SKM-1 treated with dmso at 0.1 percent for 144 hours (cell line): ENCODE measurements around the gene RACK1.

Experiments
- DNase-seq: peaks from one replicate; lab custom pipeline; 2025; ENCODE audit not compliant: unreplicated experiment; lab: John Stamatoyannopoulos, UW

The RACK1 gene

DNA sequence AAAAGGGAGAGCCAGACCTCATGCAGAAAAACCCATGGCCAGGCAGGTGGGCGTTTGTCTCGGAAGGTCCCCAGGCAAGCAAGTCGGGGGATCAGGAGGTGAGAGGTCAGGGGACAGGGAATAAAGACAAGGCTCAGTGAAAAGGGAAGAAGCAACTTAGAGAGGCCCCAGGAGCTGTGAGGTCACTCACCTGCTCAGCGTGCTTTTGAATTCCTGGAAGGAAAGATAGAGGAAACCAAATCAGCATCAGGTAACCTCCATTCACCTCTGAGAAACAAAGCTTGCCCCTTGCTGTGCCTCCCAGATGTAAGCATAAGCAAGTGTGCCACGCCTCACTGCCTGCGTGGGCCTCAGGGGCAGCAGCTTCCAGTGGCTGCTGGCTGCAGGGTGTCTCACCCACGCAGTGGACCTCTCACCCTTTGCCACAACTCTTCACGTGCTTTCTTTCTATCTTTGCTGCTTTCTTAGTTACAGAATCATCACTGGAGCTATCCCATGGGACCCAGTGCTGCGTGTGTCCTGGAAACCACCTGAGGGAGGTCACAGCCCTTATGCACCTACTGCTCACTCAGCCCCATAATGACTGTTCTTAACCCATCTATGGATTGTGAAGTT is 44.7 kb downstream of the RACK1 start:
- no peak for DNase-seq

DNA sequence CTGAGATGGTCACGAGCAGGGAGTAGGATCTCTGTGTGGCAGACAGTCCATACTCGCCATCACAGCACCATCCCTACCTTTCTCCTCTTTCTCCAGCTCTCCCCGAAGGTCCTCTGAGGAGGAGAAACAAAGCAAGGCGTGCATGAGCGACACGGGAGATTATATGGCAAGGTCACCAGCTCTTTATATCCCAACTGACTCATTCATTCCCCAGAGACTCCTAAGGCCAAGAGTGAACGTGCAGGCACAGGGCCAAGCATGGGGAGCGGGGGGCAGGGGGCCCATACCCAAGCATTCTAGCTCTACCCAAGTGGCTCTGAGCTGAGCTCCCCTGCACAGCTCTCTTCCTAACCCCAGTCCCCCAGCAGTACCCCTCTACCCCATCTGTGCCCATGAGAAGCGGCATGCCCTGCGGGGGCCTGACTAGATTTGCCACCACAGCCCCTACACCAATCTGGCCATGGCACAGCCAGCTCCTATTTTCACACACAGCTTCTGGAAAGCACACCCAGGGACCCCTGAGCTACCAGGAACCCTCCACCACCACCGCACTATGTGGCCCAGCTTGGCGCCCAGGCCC is 45.5 kb downstream of the RACK1 start:
- no peak for DNase-seq

GRCh38 chr5:181197326-181197951 is 46.3 kb downstream of the RACK1 start:
- DNase-seq = no peak

DNA sequence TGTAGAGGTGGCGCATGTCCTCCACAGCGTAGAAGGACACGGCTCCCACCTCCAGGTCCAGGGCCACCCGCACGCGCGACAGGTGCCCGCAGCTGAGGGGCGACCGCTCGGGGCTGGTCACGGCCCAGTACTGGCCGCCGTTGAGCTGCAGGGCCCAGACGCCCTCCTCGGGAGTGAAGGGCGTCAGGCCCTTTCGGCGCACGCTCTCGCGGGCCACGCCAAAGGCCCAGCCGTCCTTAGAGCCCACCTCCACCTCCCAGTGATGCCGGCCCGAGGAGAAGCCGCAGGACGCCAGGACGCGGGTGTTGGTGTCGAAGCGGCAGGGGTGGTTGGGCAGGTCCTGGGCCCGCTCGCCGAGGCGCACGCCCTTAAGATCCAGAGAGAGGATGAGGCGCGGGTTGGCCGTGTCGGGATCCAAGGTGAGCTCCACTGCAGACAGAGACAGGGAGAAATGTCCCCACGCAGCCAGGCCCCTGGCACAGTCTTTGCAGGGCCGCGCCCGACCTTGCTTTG is 48.4 kb downstream of the RACK1 start:
- no peak for DNase-seq

GRCh38 chr5:181194489-181195248 is 49.0 kb downstream of the RACK1 start:
- DNase-seq = no peak

DNA sequence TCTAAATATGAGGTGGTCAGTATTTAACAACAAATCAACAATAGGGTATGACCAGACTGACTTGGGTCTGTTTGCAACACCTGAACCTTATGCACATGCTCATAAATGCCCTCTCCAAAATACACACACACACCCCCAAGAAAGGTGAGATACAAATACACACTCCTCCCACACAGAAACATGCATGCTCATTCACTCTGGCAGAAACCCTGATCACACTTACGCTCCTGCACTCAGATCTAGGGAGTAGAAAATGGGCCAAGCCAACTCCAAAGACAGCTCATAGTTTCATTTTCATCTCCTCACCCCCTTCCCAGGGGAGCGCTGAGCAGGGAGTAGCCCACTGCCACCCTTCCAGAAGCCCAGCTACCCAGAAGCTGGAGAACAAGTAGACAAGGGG is 50.0 kb downstream of the RACK1 start:
- no peak for DNase-seq

DNA sequence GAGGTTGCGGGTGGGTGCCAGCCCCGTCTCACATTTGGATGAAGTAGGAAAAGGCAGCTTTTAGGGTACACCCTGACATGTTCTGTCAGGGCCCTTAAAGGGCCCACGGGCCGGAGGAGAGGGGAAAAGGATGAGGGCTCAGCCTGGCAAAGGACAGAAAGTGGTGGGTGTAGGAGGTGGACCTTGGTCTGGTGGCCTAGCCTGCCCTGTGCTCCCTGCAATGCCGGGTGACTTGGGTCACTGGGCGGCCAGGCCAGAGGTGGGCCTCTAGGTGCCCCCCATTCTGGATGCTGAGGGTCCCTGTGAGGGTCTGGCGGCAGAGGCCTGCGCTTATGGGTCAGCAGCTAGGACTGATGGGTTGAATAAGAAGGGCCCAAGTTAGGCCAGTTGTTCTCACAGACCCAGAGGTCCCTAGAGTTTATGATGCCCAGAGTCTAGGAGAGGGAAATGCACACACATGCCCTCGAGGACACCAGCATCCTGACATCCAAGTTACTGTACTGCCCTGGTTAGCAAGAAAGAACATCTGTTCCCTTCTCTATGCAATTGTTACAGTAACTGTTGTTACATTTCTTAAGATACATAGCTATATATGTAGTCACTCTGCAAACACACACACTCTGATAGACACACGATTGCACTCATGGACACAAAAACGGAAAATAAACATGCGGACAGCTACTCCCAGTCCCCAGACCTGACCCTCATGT is 51.2 kb downstream of the RACK1 start:
- no peak for DNase-seq

DNA sequence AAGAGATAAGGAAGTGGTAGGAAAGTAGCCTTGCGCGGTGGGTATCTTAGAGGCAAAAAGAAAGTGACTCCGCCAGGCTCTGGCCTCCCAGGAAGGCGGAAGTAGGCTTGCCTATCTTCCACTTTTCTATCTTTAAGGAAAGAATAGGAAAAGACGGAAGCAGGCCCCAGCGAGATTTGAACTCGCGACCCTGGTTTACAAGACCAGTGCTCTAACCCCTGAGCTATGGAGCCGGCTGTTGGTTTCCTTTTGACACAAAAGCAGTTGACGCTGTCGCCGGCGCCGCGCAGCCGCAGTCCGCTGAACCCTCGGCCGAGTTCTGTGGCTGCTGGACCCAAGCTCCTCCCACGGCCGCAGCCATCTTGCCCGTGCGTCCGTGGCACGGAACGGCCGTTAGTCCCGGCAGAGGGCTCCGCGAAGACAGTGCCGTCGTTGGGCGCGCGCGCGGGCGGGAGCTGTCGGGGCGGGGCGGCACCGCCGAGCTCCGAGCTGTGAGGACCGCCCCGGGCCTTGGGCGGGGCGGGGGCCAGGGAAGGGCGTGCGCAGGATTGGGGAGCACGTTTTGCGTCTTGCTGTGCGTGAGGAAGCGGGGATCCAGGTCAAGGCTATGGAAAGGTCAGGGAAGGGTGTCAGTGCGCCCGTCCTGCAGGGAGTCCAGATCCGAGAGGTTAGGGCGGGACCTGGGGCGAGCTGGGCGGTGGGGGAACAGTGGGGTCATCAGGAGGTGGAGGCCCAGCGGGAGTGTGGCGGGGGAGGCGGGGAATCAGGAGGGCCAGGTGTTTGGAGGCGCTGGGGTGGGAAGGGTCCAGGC is 52.0 kb downstream of the RACK1 start:
- DNase-seq = no peak

DNA sequence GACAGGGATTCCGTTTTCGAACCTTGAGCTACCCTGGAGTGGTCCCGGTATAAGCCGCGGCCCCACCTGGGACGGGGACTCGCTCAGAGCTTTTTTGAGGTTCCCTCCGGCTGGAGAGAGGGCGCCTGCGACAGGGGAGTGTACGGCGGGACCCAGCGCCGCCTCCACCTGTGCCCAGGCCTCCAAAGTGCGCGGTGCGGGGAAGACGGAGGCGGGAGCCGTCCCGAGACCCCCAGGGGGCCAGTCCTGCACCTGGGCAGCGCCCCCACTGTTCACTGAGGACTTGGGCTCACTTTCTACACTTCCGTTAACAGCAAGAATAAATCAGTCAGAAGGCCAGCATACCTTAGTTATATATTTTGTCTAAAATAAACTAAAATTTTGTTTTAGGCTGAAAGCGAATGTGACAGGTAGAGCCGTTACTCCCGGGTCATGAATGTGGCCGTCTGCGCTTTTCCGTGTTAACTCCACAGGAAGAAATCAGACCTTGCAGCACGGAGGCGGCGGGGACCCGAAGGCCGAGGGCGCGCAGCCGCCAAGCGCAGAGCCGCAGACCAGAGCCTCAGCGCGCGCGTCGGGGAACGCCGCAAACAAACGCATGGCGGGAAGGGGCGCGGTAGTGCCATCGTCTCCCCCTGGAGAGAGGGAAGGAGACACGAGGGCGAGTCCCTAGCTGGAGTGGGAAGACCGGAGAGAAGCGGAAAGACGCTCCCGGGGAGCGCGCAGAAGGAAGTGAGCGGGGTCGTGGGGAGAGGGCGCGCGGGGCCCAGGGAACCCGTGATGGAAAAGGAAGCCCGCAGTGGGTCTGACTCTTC is 52.8 kb downstream of the RACK1 start:
- no peak for DNase-seq

GRCh38 chr5:181189962-181190710 is 53.6 kb downstream of the RACK1 start:
- no peak for DNase-seq

- no peak for DNase-seq
These were observed 54.2 kb downstream of the RACK1 start for GRCh38 chr5:181189363-181189961.

DNA sequence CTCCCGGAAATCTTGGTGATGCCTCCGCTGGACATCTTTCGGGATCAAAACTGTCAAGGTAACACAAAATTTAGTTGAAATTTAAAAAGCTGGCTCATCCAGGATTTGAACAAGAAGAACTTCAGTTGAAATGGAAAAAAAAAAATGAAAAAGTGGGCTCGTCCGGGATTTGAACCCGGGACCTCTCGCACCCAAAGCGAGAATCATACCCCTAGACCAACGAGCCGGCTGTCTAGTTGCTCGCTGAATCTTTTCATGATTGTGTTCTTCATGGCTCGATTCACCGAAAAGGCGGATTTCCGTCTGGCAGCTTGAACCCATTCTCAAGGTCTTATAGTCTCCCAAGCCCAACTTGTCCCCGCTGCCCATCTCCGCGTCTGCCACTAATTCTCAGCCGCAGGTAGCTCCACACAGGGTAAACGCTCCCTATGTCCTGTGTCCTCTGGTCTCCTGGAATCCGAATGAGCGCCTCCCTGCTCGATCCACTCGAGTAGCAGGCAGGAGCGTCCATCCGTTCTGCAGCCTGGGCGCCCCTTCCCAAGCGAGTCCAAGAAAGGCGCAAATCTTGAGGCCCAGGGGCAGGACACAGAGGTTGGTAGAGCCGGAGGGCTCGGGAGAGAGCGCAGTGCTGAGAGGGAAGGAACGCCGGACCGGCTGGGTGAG is 54.9 kb downstream of the RACK1 start:
- no peak for DNase-seq

DNA sequence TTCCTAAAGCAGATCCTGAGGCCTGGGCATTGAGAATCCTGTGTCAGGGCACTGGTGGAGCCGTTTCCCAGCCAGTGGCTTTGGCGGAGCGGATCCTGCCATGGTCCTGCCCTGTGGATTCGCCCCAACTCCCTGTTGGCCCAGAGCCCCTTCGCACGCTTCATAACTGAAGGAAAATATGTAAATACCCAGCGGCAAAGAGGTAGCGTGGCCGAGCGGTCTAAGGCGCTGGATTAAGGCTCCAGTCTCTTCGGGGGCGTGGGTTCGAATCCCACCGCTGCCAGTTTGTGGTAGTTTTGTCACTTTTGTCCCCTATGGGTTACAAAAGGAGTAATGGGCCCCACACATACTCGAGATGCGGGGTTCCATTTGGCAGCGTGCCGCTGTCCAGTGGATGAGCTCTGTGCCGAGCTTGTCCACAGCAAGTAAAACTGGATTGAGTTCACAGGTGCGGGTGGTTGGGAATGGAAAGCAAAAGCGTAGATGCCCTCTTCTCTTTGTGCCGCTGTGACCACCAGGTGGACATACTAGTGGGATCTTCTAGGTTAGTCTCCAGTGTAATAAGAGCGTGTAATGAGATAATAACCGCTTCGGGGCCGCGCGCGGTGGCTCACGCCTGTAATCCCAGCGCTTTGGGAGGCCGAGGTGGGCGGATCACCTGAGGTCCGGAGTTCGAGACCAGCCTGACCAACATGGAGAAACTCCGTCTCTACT is 56.0 kb downstream of the RACK1 start:
- DNase-seq = no peak

DNA sequence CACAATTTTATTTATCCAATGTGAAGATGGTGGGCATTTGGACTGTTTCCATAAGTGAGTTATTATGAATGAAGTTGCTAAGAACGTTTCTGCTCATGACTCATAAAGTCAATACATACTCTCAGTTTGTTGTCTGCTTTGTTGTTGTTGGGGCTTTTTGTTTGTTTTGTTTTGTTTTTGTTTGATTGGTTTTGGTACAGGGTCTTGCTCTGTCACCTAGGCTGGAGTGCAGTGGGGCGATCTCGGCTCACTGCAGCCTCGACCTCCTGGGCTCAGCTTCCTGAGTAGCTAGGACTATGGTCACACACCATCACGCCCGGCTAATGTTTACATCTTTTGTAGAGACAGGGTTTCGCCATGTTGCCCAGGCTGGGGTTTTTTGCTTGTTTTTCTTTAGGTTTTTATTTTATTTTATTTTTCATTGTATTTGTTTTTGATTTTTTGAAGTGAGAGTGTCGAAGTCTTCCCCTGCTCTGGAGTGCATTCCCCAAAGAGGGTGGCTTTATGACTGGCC is 56.7 kb downstream of the RACK1 start:
- DNase-seq = no peak
